ENCODE measurements around the gene TRIM29.
A peak's percentile ranks its signal among the peaks of the same experiment; 100 is the strongest.

Gene TRIM29

GRCh38 chr11:120125509-120125908 lies 12.4 kb downstream of the TRIM29 start:
- no peak overlapping the region for H3K4me3 ChIP-seq (ENCODE audit: low read length)
- no peak for TF ChIP-seq CTCF (IDR thresholded peaks at IDR 0.05; ENCODE audit: insufficient read depth, low read depth, low read length, missing control alignments)
- no peak for DNase-seq (ENCODE audit: low read depth)

GRCh38 chr11:120125024-120125423 lies 12.9 kb downstream of the TRIM29 start:
- H3K4me3 ChIP-seq (ENCODE audit: low read length) = no peak overlapping the region
- peak; percentile 78 for DNase-seq (ENCODE audit: low read depth)
- no peak for TF ChIP-seq CTCF (IDR thresholded peaks at IDR 0.05; ENCODE audit: insufficient read depth, low read depth, low read length, missing control alignments)

GRCh38 chr11:120124355-120124754 lies 13.6 kb downstream of the TRIM29 start:
- DNase-seq (ENCODE audit: low read depth) = no peak
- no peak for TF ChIP-seq CTCF (IDR thresholded peaks at IDR 0.05; ENCODE audit: insufficient read depth, low read depth, low read length, missing control alignments)
- H3K4me3 ChIP-seq (ENCODE audit: low read length) = no peak overlapping the region

GRCh38 chr11:120123946-120124345 lies 14.0 kb downstream of the TRIM29 start:
- TF ChIP-seq CTCF (IDR thresholded peaks at IDR 0.05; ENCODE audit: insufficient read depth, low read depth, low read length, missing control alignments) = no peak
- no peak overlapping the region for H3K4me3 ChIP-seq (ENCODE audit: low read length)

GRCh38 chr11:120122924-120123683 lies 14.8 kb downstream of the TRIM29 start:
- DNase-seq (ENCODE audit: low read depth) = peak; percentile 42

More at GRCh38 chr11:120123946-120124345, 14.0 kb downstream of the TRIM29 start:
- DNase-seq (ENCODE audit: low read depth) = peak; percentile 81

GRCh38 chr11:120121914-120122473 lies 15.9 kb downstream of the TRIM29 start:
- H3K4me3 ChIP-seq (ENCODE audit: low read length) = no peak overlapping the region
- TF ChIP-seq CTCF (IDR thresholded peaks at IDR 0.05; ENCODE audit: insufficient read depth, low read depth, low read length, missing control alignments) = no peak
- DNase-seq (ENCODE audit: low read depth) = peak; percentile 94

More at GRCh38 chr11:120122924-120123683, 14.8 kb downstream of the TRIM29 start:
- TF ChIP-seq CTCF (IDR thresholded peaks at IDR 0.05; ENCODE audit: insufficient read depth, low read depth, low read length, missing control alignments) = no peak
- H3K4me3 ChIP-seq (ENCODE audit: low read length) = no peak overlapping the region
